Subcutaneous abdominal adipose tissue (tissue), 5 donors: Measurements from ENCODE around the gene TRIM32.

Source experiments
- H3K27ac ChIP-seq: one replicate; pipeline ENCODE4 v1.7.0; 2013; ENCODE audit warnings: low read depth, mild to moderate bottlenecking, inconsistent platforms, low read length, moderate library complexity
- H3K27me3 ChIP-seq, 5 donors: one replicate each; pipeline ENCODE4 v1.7.0; 2013; ENCODE audit warnings: low read length in 5 of 5, inconsistent platforms in 1 of 5; ENCODE audit not compliant: control insufficient read depth in 5 of 5, insufficient read depth in 4 of 5
- H3K36me3 ChIP-seq, 5 donors: one replicate each; pipeline ENCODE4 v1.7.0; 2013; ENCODE audit warnings: low read length in 5 of 5; ENCODE audit not compliant: control insufficient read depth in 5 of 5, insufficient read depth in 5 of 5
- H3K4me1 ChIP-seq, 5 donors: one replicate each; pipeline ENCODE4 v1.7.0; 2013; ENCODE audit warnings: low read length in 5 of 5, mild to moderate bottlenecking in 3 of 5, moderate library complexity in 1 of 5; ENCODE audit not compliant: control insufficient read depth in 5 of 5, insufficient read depth in 5 of 5
- H3K4me3 ChIP-seq, 5 donors: one replicate each; pipeline ENCODE4 v1.7.0; 2013; ENCODE audit warnings: low read length in 5 of 5, low read depth in 1 of 5
- H3K9ac ChIP-seq, 5 donors: one replicate each; pipeline ENCODE4 v1.7.0; 2013; ENCODE audit warnings: low read length in 5 of 5, mild to moderate bottlenecking in 4 of 5, moderate library complexity in 3 of 5
- H3K9me3 ChIP-seq, 5 donors: one replicate each; pipeline ENCODE4 v1.7.0; 2013; ENCODE audit warnings: low read length in 5 of 5; ENCODE audit not compliant: control insufficient read depth in 5 of 5
- donor health status: healthy.
- donor health status: healthy.
- donor health status: healthy.
- donor health status: healthy.
- donor health status: healthy.

TRIM32 gene

GRCh38 chr9:116692616-116693015 is 5.5 kb downstream of the TRIM32 start:
- Histone ChIP-seq H3K9me3 (no peaks in the 10 kb centered on the region), H3K36me3 (peaks cover 2 to 3% (median 3%) of the 10 kb centered on the region in 5 donors), H3K4me1 (peaks cover 4 to 57% (median 39%) of the 10 kb centered on the region in 5 donors), H3K4me3 (no peak overlapping the region), H3K27me3 (no peaks in the 10 kb centered on the region), H3K27ac (no peak overlapping the region), H3K9ac (no peak overlapping the region)

GRCh38 chr9:116693233-116693731 is 6.2 kb downstream of the TRIM32 start:
- Histone ChIP-seq H3K27ac (no peak overlapping the region), H3K36me3 (peaks cover 3 to 9% (median 9%) of the 10 kb centered on the region in 5 donors), H3K9ac (no peak overlapping the region), H3K9me3 (no peaks in the 10 kb centered on the region), H3K4me3 (no peak overlapping the region), H3K4me1 (peaks cover 0 to 50% (median 32%) of the 10 kb centered on the region in 5 donors), H3K27me3 (no peaks in the 10 kb centered on the region)

GRCh38 chr9:116694785-116695291 is 7.7 kb downstream of the TRIM32 start:
- H3K27ac ChIP-seq, result no peak overlapping the region
- peaks cover 0 to 34% (median 17%) of the 10 kb centered on the region in 5 donors for H3K4me1 ChIP-seq
- peaks cover 7 to 25% (median 25%) of the 10 kb centered on the region in 5 donors for H3K36me3 ChIP-seq
- no peaks in the 10 kb centered on the region for H3K27me3 ChIP-seq
- no peak overlapping the region for H3K4me3 ChIP-seq
- no peak overlapping the region for H3K9ac ChIP-seq
- H3K9me3 ChIP-seq, result no peaks in the 10 kb centered on the region

GRCh38 chr9:116695438-116695837 is 8.3 kb downstream of the TRIM32 start:
- Histone ChIP-seq H3K4me3 (no peak overlapping the region), H3K27ac (no peak overlapping the region), H3K9me3 (no peaks in the 10 kb centered on the region), H3K4me1 (peaks cover 0 to 32% (median 17%) of the 10 kb centered on the region in 5 donors), H3K27me3 (no peaks in the 10 kb centered on the region), H3K36me3 (peaks cover 8 to 30% (median 30%) of the 10 kb centered on the region in 5 donors), H3K9ac (no peak overlapping the region)

DNA sequence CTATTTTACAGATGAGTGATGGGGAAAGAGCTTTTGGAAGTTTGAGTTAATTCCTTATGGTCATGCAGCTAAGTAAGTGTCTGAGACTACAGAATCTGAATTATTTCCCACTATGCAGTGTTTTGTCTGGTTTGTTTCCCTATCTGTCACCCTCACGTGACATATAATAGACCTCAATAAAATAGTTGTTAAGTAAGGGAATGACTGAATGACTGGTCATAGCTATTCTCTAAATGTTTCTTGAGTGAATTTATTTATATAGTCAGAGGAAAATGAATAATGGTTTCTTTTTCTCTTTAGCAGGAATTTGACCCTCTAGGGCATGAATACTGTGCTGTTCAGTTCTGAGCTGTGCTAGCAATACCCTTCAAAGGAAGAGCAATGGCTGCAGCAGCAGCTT is 10.3 kb downstream of the TRIM32 start:
- Histone ChIP-seq H3K9ac (no peak overlapping the region), H3K36me3 (peaks cover 12 to 35% (median 30%) of the 10 kb centered on the region in 5 donors), H3K4me1 (peaks cover 0 to 31% (median 17%) of the 10 kb centered on the region in 5 donors), H3K9me3 (no peaks in the 10 kb centered on the region), H3K27ac (no peak overlapping the region), H3K4me3 (no peak overlapping the region), H3K27me3 (no peaks in the 10 kb centered on the region)

DNA sequence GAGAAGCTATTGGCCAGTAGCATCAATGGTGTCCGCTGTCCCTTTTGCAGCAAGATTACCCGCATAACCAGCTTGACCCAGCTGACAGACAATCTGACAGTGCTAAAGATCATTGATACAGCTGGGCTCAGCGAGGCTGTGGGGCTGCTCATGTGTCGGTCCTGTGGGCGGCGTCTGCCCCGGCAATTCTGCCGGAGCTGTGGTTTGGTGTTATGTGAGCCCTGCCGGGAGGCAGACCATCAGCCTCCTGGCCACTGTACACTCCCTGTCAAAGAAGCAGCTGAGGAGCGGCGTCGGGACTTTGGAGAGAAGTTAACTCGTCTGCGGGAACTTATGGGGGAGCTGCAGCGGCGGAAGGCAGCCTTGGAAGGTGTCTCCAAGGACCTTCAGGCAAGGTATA is 10.8 kb downstream of the TRIM32 start:
- Histone ChIP-seq H3K27ac (no peak overlapping the region), H3K36me3 (peaks cover 12 to 35% (median 30%) of the 10 kb centered on the region in 5 donors), H3K9me3 (no peaks in the 10 kb centered on the region), H3K9ac (no peak overlapping the region), H3K27me3 (no peaks in the 10 kb centered on the region), H3K4me3 (no peak overlapping the region), H3K4me1 (peaks cover 0 to 25% (median 17%) of the 10 kb centered on the region in 5 donors)

DNA sequence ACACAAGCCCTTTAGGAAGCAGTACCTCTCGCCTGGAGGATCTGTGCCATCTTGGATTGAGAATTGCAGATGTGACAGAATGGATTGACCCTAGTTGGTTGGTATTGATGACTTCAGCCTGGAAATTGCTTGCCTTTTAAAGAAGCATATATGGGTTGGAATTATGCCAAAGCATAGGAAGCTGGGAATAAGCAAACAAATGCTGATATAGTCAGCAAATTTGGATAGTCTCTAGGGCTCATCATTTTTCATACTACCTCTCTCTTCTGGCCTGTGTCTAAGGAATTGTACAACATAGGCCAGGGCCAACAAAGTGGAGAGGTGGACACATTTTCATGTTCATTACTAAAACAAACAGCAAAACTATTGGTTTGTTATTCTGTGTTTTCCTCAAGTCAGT is 13.2 kb downstream of the TRIM32 start:
- Histone ChIP-seq H3K36me3 (peaks cover 15 to 35% (median 30%) of the 10 kb centered on the region in 5 donors), H3K9ac (no peak overlapping the region), H3K4me3 (no peak overlapping the region), H3K4me1 (peaks cover 0 to 5% (median 0%) of the 10 kb centered on the region in 5 donors), H3K27ac (no peak overlapping the region), H3K9me3 (no peaks in the 10 kb centered on the region), H3K27me3 (no peaks in the 10 kb centered on the region)

DNA sequence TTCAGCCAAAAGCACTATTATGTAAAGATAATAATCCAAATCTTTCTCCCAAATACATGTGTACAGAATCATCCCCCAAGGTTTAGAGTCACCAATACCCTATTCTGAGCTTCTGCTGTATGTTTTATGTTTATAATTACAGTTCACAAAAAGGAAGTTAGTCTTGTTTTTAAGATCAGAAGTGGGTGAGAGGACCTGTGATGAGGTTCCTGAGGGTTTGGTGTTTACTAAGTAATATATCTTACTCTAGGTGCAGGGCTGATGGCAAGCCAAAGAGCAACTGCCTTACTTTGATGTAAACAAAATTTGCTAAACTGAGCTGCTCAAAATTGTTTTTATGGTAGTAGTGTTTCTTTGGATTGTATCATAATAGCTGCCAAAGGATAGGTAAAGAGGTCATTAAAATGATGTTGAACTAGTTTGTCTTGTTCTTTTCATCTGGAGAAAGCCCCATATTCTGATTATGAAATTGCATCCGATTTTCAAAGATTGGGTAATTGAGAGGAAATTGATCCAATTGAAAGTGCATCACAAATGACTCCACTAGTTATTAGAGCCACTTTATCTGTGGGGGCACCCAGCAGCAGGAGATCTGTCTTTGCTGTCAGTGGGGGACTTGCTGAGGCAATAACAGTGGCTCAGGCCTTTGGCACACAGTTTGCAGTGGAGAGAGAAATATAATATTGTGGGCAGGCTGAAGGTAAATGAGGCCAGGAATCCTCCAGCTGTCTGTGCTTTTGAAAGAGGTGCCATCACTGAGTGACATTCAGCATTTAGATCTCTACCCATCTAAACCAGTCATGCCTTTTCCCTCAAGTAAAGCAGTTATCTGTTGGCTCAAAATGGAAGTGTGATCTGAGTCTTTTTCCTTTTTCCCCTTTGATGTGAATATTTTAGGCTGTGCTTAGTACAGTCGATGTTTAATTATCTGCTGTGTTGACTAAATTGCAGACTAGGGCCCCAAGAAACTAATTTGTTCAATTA is 14.1 kb downstream of the TRIM32 start:
- Histone ChIP-seq H3K9ac (no peak overlapping the region), H3K9me3 (no peaks in the 10 kb centered on the region), H3K4me3 (no peak overlapping the region), H3K27me3 (no peaks in the 10 kb centered on the region), H3K36me3 (peaks cover 15 to 35% (median 30%) of the 10 kb centered on the region in 5 donors), H3K4me1 (no peaks in the 10 kb centered on the region), H3K27ac (no peak overlapping the region)

GRCh38 chr9:116701940-116702642 is 15.0 kb downstream of the TRIM32 start:
- no peak overlapping the region for H3K27ac ChIP-seq
- no peaks in the 10 kb centered on the region for H3K9me3 ChIP-seq
- H3K36me3 ChIP-seq, result peaks cover 15 to 35% (median 30%) of the 10 kb centered on the region in 5 donors
- H3K4me3 ChIP-seq, result no peak overlapping the region
- no peaks in the 10 kb centered on the region for H3K27me3 ChIP-seq
- H3K4me1 ChIP-seq, result no peaks in the 10 kb centered on the region
- H3K9ac ChIP-seq, result no peak overlapping the region
